Stimulated activated CD4-positive, alpha-beta T cell treated with anti-CD3 and anti-CD28 coated beads, Interleukin-4, amount 100 ng/mL, for 48 hours (primary cell): Measurements from ENCODE around the gene KCNB1.

Experiments used
- DNase-seq, 2 donors: peaks; one replicate each; pipeline ENCODE4 v3.0.0-alpha.2; 2020; ENCODE audit warnings: low read depth in 2 of 2

KCNB1 gene

GRCh38 chr20:49501917-49502316 is 19.4 kb upstream of the KCNB1 start:
- DNase-seq = no peak

GRCh38 chr20:49497398-49497669 is 14.9 kb upstream of the KCNB1 start:
- DNase-seq = no peak

GRCh38 chr20:49496553-49497397 is 14.3 kb upstream of the KCNB1 start:
- no peak for DNase-seq

- DNase-seq = no peak
Observed at GRCh38 chr20:49496043-49496442, 13.6 kb upstream of the KCNB1 start.

- no peak for DNase-seq
Observed at GRCh38 chr20:49490689-49491088, 8.2 kb upstream of the KCNB1 start.

GRCh38 chr20:49489688-49490087 is 7.2 kb upstream of the KCNB1 start:
- no peak for DNase-seq

- DNase-seq = no peak
Observed at GRCh38 chr20:49486064-49486463, 3.6 kb upstream of the KCNB1 start.

- DNase-seq = no peak
Observed at GRCh38 chr20:49485563-49485962, 3.1 kb upstream of the KCNB1 start.

DNA sequence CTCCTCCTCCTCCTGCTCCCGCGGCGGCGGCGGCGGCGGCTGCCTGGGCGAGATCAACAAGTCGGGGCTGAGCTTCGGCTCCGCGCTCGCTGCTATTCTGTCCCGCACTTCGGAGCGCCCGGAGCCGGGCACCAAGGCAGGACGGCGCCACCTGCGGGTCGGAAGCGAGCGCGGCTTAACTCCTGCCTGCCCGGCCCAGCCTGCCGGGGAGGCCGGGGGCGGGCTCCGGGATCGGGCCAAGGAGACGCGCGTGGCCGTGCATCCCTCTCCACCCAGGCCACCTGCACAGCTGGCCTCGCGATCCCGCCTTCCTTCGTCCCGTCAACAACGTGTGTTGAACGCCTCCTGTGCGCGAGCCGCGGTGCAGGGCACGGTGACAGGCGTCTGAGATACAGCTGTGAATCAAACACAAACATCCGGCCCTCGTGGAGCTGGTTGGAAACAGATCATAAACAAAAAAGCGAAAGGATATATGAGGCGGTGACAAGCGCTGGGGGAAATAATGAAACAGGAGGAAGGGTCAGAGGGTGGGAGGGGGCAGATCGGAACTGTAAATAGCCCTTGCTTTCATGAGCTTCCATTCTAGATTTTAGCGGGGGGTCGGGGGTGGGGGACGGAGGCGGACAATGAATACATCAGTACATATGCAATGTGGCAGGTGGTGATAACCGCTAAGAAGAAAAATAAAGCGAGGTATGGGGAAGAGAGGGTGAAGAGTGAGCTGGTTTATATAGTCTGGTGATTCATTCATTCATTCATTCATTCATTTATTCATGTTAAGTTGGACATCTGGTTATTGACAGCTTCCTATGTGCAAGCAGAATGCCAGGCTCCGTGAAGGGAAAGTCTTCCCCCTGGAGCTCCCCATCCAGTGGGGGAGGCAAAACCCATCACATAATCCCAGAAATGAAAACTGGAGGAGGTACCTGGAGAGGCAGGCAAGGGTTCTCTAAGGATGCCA is 2.0 kb upstream of the KCNB1 start:
- DNase-seq = peak; percentile 60 to 70

GRCh38 chr20:49483696-49484123 is 1.2 kb upstream of the KCNB1 start:
- no peak for DNase-seq

- DNase-seq = no peak
Observed at GRCh38 chr20:49483018-49483695, 689 bp upstream of the KCNB1 start.

DNA sequence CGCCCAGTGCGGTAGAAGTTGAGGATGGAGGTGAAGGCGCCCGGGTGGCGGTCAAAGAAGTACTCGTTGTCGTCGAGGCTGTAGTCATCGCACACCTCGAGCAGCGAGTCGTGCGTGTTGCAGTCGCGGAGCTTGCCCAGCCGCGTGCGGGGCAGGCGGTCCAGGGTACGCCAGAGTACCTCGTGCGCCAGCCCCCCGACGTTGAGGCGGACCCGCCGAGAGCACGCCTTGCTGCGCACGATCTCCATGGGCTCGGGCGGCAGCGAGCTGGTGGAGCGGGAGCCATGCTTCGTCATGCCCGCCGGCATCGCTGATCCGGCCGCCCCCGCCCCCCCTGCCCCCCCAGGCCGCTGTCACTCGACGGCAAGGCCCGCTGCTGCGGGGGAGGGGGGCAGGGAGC is 295 bp downstream of the KCNB1 start:
- no peak for DNase-seq

DNA sequence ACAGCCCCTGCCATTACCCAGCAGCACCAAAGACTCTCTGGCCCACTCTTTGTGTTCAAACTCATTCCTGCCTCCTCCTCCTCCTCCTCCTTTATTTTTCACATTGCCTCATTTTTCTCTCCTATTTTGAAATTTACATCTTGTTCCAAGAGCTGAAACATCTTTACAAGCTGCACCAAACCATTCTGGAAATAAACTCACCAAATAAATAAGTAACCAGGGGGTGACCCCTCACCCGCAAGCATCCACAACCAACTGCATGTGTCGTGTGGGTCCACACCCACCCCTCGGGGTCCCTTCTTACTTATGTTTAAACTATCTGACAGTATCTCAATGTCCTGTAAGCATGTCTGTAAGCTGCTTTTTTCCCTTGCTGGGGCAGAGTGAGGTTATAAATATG is 1.4 kb downstream of the KCNB1 start:
- no peak for DNase-seq

GRCh38 chr20:49480236-49480635 is 2.2 kb downstream of the KCNB1 start:
- no peak for DNase-seq

GRCh38 chr20:49479785-49480184 is 2.7 kb downstream of the KCNB1 start:
- DNase-seq = no peak

GRCh38 chr20:49478754-49479689 is 3.4 kb downstream of the KCNB1 start:
- DNase-seq = no peak

- DNase-seq = no peak
Observed at GRCh38 chr20:49478266-49478665, 4.2 kb downstream of the KCNB1 start.

- DNase-seq = no peak
Observed at GRCh38 chr20:49477200-49477599, 5.3 kb downstream of the KCNB1 start.

GRCh38 chr20:49476016-49476355 is 6.5 kb downstream of the KCNB1 start:
- no peak for DNase-seq

DNA sequence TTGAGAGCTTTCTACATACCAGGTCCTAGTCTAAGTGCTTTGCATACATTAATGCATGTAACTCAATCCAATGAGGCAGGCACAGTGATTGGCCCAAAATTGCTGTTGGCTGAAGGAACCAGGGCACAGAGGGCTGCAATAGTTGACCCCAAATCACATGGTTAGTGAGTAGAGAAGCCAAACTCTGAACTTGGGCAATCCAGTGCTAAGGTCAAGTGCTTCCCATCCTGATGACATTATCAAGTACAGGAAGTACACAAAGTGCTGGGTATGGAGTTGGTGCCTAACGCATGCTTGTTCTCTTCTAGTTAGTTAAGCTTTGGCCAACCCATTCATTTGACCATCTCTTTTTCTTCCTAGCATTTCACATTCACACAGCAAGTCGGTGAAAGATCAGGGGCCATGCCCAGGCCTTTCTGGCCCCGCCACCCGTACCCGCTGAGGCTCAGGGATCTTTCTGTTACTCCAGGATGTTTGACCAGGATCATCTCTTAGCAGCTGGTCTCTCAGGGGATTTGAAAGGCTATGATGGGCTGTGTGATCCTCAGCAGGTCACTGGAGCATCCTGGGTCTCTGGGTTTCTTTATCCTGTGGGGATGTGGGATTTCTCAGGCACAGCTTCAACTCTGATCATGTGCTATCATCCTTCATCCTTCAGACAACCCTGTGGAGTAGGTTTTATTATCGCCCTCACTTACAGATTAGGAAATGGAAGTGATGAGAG is 7.0 kb downstream of the KCNB1 start:
- no peak for DNase-seq

GRCh38 chr20:49471397-49471796 is 11.1 kb downstream of the KCNB1 start:
- DNase-seq = no peak
